Measurements from ENCODE around the gene CCDC57.
A peak's percentile ranks its signal among the peaks of the same experiment; 100 is the strongest.

The CCDC57 gene

DNA sequence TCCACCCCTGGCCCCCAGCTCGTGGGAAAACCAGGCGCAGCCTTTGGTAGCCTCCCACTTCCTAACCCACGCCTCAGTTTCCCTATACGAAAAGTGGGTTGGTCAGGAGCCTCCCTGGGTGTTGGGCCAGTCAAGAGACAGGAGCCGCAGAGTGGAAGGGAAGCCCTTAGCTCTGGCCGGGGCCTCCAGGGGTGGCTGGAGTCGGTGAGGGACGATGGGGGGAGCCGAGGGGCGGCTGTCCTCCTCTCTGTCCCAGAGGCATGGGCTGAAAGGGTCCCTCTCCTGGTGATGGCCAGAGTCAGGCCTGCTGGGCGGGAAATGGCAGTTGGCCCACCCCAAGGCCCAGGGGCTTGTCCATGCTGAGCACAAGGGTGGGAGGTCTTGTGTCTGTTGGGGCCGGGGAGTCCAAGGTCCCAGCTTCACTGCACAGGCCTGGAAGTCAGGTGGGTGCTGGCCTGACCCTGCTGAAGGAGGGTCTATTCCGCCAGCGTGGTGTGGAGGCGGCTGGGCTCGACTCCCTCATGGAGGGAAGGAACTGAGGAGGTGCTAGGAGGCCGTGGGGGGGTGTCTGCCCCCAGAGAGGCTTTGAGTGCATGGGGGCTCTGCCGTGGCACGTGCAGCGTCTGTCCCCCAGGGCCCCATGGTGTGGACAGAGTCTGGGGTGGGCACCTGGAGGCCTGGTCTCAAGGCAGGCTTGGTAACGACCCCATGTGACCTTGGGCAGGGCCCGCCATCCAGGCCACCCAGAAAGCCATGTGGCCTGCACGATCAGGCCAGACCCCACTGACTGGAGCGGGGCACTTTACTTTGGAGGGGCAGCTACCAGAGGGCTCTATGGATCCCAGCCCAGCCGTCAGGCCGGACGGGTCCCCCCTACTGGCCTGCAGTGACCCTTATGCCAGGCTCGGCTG is 17.3 kb upstream of the CCDC57 start:
- H3K4me1 ChIP-seq, result peaks cover 79% of the 10 kb centered on the region
- peak overlapping the region; percentile 99 for H3K4me2 ChIP-seq
- peak overlapping the region; percentile 90 for H3K4me3 ChIP-seq
- H4K20me1 ChIP-seq, result peaks cover 58% of the 10 kb centered on the region
- peaks cover 40% of the 10 kb centered on the region; the same call in 1 of the 2 replicates for H3K27me3 ChIP-seq
- no peaks in the 10 kb centered on the region for H3K36me3 ChIP-seq
- H3K9ac ChIP-seq, result peak overlapping the region; percentile 84
- H3K9me3 ChIP-seq, result no peaks in the 10 kb centered on the region
- no peak for TF ChIP-seq Cebpa-rat (IDR thresholded peaks at IDR 0.05)
- H3K27ac ChIP-seq, result peak overlapping the region; percentile 80

DNA sequence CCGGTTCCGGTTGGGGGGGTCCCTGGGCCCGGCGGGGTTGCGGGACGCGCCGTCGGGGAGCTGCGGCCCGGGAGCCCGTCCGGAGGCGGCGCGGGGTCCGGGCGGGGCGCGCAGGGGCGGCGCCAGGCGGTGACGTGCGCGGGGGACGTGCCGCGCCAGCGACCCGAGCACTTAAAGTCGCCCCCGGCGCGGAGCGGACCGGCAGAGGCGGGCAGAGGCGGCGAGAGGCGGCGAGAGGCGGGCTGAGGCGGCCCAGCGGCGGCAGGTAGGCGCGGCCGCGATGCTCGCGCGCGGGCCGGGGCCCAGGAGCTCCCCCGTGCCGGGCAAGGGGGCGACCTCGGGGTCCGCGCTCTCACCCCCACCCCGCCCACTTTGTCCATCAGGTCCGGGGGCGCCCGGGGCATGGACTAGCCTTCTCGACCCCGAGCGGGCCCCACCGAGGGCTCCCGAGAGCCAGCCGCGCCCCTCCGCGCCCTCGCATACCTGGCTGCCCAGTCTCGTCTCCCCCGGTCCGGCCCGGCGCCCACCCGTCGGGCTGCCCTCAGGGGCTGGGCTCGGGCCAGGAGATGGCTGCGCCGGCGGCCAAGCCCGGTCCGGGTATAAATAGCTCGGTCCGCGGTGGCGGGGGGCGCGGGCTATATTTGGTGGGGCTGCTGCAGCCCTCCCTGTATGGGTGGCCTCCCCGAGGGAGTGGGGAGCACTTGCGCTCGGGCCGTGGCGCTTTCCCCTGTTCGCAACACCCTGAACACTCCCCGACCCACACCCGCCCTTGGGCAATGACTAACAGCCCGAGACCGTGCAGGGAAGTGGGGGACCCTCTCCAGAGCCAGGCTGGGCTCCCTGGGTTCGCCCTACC is 16.4 kb upstream of the CCDC57 start, which contains the start of gene SLC16A3:
TSS of gene SLC16A3 (plus strand) at position 201 of the 856 bp plus-strand sequence. CDS start 6,967 bp downstream, outside the sequence.
- peaks cover 49% of the 10 kb centered on the region for H4K20me1 ChIP-seq
- peak within 1 kb of the TSS; percentile 99 for H3K4me2 ChIP-seq
- no peaks in the 10 kb centered on the region for H3K36me3 ChIP-seq
- no peaks in the 10 kb centered on the region for H3K9me3 ChIP-seq
- peak within 1 kb of the TSS; percentile 90 for H3K4me3 ChIP-seq
- peaks cover 70% of the 10 kb centered on the region for H3K4me1 ChIP-seq
- peaks cover 40% of the 10 kb centered on the region; the same call in 1 of the 2 replicates for H3K27me3 ChIP-seq
- H3K27ac ChIP-seq, result peak within 1 kb of the TSS; percentile 80
- no peak for TF ChIP-seq Cebpa-rat (IDR thresholded peaks at IDR 0.05)
- peak within 1 kb of the TSS; percentile 84 for H3K9ac ChIP-seq

DNA sequence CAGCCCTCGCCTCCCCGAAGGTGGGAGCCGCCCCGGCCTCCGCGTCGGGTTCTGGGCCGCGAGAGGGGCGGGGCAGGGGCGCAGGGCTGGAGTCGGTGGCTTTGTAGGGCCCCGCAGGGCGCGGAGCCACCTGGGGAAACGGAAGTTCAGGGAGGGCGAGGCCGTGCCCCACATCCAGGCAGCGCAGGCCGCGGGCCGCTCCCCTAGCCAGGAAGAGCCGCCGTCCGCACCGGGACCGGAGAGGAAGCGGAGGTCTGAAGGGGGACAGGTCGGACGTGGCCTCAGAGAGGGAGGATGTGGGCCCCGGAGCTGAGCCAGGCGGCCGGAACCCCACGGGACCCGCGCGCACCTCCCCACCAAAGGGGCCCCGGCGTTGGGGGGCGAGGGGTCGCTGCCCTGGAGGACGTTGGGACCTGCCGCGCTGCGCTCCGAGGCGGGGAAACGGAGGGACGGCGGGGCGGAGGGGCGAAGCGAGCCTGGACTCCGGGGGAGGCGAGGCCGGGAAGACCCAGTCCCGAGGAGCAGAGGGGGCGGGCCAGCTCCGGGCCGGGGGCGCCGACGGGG is 15.7 kb upstream of the CCDC57 start:
- Histone ChIP-seq H3K4me1 (peaks cover 63% of the 10 kb centered on the region), H3K36me3 (no peaks in the 10 kb centered on the region), H3K27me3 (peaks cover 40% of the 10 kb centered on the region; the same call in 1 of the 2 replicates), H3K9me3 (no peaks in the 10 kb centered on the region), H3K9ac (peak overlapping the region; percentile 84), H4K20me1 (peaks cover 42% of the 10 kb centered on the region), H3K27ac (peak overlapping the region; percentile 80), H3K4me3 (peak overlapping the region; percentile 90), H3K4me2 (peak overlapping the region; percentile 99)
- no peak for TF ChIP-seq Cebpa-rat (IDR thresholded peaks at IDR 0.05)

DNA sequence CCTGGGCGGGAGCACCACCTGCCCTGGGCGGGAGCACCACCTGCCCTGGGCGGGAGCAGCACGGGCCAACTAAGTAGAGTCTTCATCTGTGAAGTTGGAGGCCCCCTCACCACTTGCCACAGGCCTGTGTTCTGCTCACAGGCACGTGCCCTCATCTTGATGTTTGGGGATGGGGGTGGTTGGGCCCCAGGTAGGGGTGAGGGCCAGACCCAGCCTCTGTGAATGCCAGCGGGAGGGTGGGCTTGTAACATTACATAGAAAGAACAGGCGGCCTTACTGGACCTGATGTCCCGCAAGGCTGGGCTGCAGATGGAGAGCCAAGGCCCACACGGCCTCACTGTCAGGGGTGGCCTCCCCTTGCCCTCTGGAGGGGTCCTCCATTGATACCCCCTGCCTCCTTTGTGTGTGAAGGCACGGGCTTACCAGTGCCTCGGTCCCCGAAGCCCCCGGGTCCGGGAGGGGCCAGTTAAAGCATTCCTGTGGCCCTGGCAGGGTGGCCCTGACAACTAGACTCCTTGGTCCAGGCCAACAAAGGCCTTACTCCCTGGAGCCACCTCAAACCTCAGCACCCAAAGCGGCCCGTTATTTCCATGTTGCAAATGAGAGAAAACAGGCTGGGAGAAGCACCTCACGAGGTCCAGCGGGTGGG is 15.1 kb upstream of the CCDC57 start:
- peak overlapping the region; percentile 99 for H3K4me2 ChIP-seq

DNA sequence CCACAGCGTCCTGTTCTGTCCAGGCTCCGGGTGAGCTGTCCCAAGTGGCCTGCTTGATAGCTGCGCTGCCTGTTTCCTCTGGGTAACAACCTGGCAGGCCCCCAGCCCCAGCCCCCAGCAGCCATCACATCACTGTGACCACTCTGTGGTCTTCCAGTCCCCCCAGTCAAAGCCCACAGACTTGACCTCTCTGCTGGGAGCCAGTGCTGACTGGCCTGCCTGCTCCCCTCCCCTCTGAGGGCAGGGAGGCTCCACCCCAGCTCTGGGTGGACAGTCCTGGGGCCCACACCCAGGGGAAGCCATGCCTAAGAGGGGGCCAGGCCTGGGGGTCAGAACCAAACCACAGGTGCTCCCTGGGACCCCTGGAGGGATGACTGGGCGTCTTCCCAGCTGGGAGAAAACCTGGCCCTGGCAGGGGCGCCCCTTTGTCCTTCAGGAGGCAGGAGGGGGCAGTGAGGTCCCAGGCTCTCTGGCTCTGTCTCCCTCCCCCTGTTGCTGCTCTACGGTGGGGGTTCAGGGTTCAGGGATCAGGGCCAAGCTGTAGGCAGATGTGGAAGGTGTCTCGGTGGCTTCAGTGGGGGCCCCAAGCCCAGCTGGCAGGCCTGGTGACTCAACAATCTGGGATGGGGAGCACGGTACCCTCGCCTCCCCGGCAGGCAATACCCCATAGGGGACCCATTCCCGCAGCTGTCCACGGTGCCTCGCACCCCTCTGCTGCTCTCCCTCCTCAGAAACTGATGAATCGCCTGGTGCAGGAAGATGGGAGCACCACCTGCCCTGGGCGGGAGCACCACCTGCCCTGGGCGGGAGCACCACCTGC is 14.4 kb upstream of the CCDC57 start:
- Histone ChIP-seq H3K27me3 (peaks cover 40% of the 10 kb centered on the region; the same call in 1 of the 2 replicates), H3K36me3 (no peaks in the 10 kb centered on the region), H4K20me1 (peaks cover 30% of the 10 kb centered on the region), H3K4me2 (peak overlapping the region; percentile 99), H3K4me3 (no peak overlapping the region), H3K27ac (no peak overlapping the region), H3K4me1 (peaks cover 51% of the 10 kb centered on the region), H3K9me3 (no peaks in the 10 kb centered on the region), H3K9ac (no peak overlapping the region)
- no peak for TF ChIP-seq Cebpa-rat (IDR thresholded peaks at IDR 0.05)

More for the DNA sequence above, 15.1 kb upstream of the CCDC57 start:
- Histone ChIP-seq H3K36me3 (no peaks in the 10 kb centered on the region), H3K9me3 (no peaks in the 10 kb centered on the region), H3K9ac (peak overlapping the region; percentile 84), H3K4me3 (peak overlapping the region; percentile 90), H3K4me1 (peaks cover 57% of the 10 kb centered on the region), H4K20me1 (peaks cover 36% of the 10 kb centered on the region), H3K27me3 (peaks cover 40% of the 10 kb centered on the region; the same call in 1 of the 2 replicates), H3K27ac (peak overlapping the region; percentile 80)
- TF ChIP-seq Cebpa-rat (IDR thresholded peaks at IDR 0.05), result no peak

DNA sequence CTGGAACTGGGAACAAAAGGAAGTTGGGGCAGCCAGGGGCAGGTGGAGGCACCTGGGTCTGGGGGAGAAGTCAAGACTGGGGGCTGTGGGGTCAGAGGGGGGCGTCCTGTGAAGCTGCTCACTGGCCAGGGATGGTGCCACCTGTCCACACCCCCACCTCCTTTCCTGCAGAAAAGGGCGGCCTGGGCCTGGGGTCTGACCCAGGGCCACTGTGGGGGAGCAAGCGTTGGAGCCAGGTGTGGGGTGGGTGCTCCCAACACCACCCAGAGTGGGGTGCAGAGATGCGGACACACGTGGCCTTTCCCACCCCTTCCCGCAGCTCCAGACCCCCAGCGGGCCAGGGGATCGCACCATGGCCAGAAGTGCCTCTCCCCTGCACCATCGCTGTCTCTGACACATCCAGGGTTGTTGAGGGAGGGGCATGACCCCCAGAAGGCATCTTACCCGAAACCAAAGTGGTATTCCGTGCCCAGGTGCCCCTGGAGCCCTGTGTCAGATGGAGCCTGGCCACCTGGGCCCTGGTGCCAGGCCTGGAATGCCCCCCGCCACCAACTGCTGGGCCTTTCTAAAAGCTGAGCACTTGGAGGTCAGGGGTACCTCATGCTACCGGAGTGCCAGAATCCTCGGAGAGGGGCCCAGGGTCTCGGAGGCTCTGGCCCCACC is 13.6 kb upstream of the CCDC57 start:
- Histone ChIP-seq H3K4me2 (no peak overlapping the region), H3K27me3 (peaks cover 40% of the 10 kb centered on the region; the same call in 1 of the 2 replicates), H3K4me1 (peaks cover 44% of the 10 kb centered on the region), H3K36me3 (no peaks in the 10 kb centered on the region), H3K9me3 (no peaks in the 10 kb centered on the region), H3K4me3 (no peak overlapping the region), H4K20me1 (peaks cover 23% of the 10 kb centered on the region), H3K9ac (no peak overlapping the region), H3K27ac (no peak overlapping the region)
- TF ChIP-seq Cebpa-rat (IDR thresholded peaks at IDR 0.05), result no peak

DNA sequence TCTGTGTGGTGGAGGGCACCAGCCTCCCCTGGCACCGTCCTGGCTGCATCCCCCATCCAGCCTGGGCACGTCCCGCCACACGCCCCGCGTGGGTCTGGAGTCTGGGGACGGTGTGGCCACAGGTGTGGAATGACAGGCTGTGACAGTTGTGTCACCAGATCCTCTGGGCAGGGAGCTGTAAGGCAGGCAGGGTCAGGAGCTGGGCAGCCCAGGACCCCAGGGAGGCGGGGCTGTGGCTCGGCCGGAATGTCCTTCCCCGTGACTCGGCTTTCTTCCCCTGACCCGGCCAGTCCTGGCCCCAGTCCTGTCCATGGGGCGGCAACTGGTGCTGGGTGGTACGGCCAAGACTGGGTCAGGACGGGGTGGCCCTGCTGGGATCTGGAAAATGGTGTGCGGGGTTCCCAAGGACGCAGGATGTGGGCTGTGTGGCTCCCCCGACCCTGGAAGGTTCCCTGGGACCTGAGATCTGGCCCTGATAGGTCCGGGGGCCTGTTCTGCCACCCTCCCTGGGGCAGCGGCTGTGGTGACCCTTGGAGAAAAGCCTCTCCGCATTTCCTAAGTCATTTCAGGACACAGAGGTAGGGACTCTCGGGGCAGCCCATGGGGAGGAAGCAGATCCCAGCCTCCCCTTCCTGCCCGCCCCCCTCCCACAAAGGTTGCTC is 12.9 kb upstream of the CCDC57 start:
- peaks cover 36% of the 10 kb centered on the region for H3K4me1 ChIP-seq
- no peak overlapping the region for H3K4me2 ChIP-seq
- TF ChIP-seq Cebpa-rat (IDR thresholded peaks at IDR 0.05), result no peak

More for the DNA sequence above, 12.9 kb upstream of the CCDC57 start:
- Histone ChIP-seq H3K27me3 (peaks cover 38% of the 10 kb centered on the region; the same call in 1 of the 2 replicates), H3K9me3 (no peaks in the 10 kb centered on the region), H3K27ac (no peak overlapping the region), H3K4me3 (no peak overlapping the region), H4K20me1 (peaks cover 16% of the 10 kb centered on the region), H3K36me3 (no peaks in the 10 kb centered on the region), H3K9ac (no peak overlapping the region)

Measured in BLaER1 (cell line).